Nephron progenitor cell (in vitro differentiated cells): ENCODE data around the gene FUCA2.

Experiments used
- DNase-seq: peaks from one replicate; pipeline ENCODE4 v3.0.0; 2021
- H3K27ac Mint-ChIP-seq: 2 replicates; pipeline ENCODE4 v1.8.0; 2021; ENCODE audit warnings: mild to moderate bottlenecking, moderate library complexity, mixed read lengths
- H3K27me3 Mint-ChIP-seq: 2 replicates; pipeline ENCODE4 v1.8.0; 2021; ENCODE audit warnings: mild to moderate bottlenecking, low read depth, mixed read lengths; ENCODE audit not compliant: poor library complexity
- H3K36me3 Mint-ChIP-seq: 2 replicates; pipeline ENCODE4 v1.8.0; 2021; ENCODE audit warnings: low read depth, mixed read lengths
- H3K4me1 Mint-ChIP-seq: 2 replicates; pipeline ENCODE4 v1.8.0; 2021; ENCODE audit warnings: mixed read lengths
- H3K4me3 Mint-ChIP-seq: 2 replicates; pipeline ENCODE4 v1.8.0; 2021; ENCODE audit warnings: mild to moderate bottlenecking, moderate library complexity, mixed read lengths
- H3K9me3 Mint-ChIP-seq: 2 replicates; pipeline ENCODE4 v1.8.0; 2021; ENCODE audit warnings: mild to moderate bottlenecking, moderate library complexity, mixed read lengths
- TF ChIP-seq, protein P1 (sequence below): fragments of 200-600 bp; sonication (generic); IDR thresholded peaks from 2 replicates; pipeline ENCODE4 v1.5.0; 2021; ENCODE audit warnings: antibody characterized with exemption

The FUCA2 gene

DNA sequence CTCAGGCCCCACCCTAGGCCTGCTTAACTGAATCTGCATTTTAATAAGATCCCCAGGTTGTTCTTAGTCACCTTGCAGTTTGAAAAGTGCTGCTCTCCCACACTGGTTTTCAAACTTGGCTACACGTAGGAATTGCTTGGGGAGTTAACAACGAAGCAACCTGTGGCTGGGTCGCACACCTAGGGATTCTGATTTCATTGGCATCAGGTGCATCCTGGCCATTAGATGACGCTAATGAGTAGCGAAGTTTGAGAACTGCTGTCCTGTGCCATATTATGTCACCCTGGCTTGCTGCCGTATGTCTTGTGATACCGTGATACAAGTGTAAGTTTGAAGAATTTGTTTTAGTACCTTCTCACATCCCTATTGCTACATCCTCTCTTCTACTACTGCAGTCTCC, 28.2 kb upstream of the FUCA2 start:
- peaks cover 29% of the 10 kb centered on the region for H3K27me3 Mint-ChIP-seq
- H3K4me1 Mint-ChIP-seq, result peaks cover 29% of the 10 kb centered on the region
- no peaks in the 10 kb centered on the region for H3K9me3 Mint-ChIP-seq
- TF ChIP-seq, protein P1, sequence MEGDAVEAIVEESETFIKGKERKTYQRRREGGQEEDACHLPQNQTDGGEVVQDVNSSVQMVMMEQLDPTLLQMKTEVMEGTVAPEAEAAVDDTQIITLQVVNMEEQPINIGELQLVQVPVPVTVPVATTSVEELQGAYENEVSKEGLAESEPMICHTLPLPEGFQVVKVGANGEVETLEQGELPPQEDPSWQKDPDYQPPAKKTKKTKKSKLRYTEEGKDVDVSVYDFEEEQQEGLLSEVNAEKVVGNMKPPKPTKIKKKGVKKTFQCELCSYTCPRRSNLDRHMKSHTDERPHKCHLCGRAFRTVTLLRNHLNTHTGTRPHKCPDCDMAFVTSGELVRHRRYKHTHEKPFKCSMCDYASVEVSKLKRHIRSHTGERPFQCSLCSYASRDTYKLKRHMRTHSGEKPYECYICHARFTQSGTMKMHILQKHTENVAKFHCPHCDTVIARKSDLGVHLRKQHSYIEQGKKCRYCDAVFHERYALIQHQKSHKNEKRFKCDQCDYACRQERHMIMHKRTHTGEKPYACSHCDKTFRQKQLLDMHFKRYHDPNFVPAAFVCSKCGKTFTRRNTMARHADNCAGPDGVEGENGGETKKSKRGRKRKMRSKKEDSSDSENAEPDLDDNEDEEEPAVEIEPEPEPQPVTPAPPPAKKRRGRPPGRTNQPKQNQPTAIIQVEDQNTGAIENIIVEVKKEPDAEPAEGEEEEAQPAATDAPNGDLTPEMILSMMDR, result no peak
- no peaks in the 10 kb centered on the region for H3K36me3 Mint-ChIP-seq
- H3K27ac Mint-ChIP-seq, result no peak overlapping the region
- no peak for DNase-seq
- H3K4me3 Mint-ChIP-seq, result no peak overlapping the region

DNA sequence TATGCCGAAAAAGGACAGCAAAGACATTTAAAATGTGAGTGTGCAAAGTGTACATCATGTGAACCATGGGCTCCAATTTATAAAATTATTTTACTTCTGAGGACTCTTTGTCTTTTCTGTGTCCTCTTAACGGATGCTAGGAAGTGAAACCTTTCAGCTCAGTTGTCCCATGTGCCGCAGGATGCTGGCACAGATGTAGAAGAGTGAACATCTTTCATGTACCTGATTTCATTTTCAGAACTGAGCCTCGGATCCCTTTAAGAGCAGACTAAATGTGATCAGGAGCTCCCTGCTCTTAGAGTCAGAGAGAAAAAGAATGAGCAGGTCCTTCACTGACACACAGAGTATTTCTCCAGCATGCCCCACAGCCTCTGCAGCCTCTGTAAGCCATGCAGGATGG, 27.6 kb upstream of the FUCA2 start:
- TF ChIP-seq, protein P1, result no peak
- H3K36me3 Mint-ChIP-seq, result no peaks in the 10 kb centered on the region
- H3K27me3 Mint-ChIP-seq, result peaks cover 33% of the 10 kb centered on the region
- H3K4me1 Mint-ChIP-seq, result peaks cover 29% of the 10 kb centered on the region
- H3K4me3 Mint-ChIP-seq, result no peak overlapping the region
- no peak overlapping the region for H3K27ac Mint-ChIP-seq
- no peaks in the 10 kb centered on the region for H3K9me3 Mint-ChIP-seq
- DNase-seq, result no peak

DNA sequence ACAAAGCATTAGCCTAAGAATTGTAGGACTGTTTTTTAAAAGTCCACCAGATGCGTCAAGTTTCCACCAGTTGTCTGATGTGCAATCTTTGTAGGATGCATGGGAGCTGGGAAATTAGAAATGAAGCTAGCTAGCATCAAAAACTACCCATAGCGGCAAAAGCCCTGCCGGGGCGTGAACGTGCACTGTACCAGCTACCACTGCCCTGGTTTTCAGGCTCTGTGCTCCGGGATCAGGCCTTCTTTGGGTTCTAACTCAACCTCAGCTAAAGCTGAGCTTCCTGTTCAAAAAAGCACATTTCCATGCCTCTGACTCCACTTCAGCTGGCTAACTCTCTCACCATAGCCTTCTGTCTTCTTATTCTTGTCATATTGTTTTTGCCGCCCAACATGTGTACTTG, 26.9 kb upstream of the FUCA2 start:
- DNase-seq, result no peak
- H3K27ac Mint-ChIP-seq, result no peak overlapping the region
- peaks cover 33% of the 10 kb centered on the region for H3K27me3 Mint-ChIP-seq
- peak overlapping the region; percentile 80 for H3K4me3 Mint-ChIP-seq
- no peaks in the 10 kb centered on the region for H3K9me3 Mint-ChIP-seq
- H3K4me1 Mint-ChIP-seq, result peaks cover 23% of the 10 kb centered on the region
- no peaks in the 10 kb centered on the region for H3K36me3 Mint-ChIP-seq
- TF ChIP-seq, protein P1, result no peak

DNA sequence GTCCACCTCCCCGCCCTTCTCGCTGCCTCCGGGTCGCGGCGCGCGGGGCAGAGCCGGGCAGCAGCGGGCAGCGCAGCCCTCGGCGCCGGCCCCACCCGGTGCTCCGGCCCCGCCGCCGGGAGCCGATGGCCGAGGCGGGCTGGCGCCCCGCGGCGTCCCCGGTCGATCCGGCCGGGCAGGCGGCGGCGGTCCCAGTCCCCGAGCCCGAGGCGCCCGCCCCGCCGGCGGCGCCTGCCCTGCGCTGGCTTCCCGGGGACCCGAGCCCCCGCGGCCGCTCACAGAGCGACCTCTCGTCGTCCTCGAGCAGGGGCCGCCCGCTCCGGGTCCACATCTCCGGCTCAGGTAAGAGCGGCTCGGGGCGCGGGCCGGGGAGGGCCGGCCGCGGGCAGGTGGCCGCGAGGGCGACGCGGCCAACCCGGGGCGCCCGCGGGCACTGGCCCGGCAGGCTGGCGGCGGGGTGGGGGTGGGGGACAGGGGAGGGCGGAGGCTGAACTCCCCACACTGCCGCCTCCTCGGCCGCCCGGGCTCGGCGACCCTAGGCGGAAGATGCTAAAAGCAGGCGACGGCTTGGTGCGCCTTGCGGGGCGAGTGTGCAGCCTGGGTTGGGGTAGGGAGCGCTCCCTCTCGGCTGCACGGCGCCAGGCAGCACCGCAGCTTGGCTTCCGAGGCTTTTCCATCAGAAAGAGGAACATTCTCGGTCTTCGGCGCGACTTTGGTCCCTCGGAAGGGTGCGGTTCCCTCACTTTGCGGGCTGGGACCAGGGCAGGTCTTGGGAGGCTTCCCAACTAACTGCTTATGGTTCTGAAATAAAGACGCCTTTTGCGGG, 25.6 kb upstream of the FUCA2 start:
- H3K27ac Mint-ChIP-seq, result no peak overlapping the region
- TF ChIP-seq, protein P1, result peak; percentile 18
- H3K36me3 Mint-ChIP-seq, result no peaks in the 10 kb centered on the region
- H3K9me3 Mint-ChIP-seq, result no peaks in the 10 kb centered on the region
- peak overlapping the region; percentile 82 for H3K4me3 Mint-ChIP-seq
- peaks cover 33% of the 10 kb centered on the region for H3K27me3 Mint-ChIP-seq
- H3K4me1 Mint-ChIP-seq, result peaks cover 20% of the 10 kb centered on the region
- peak; percentile 63 for DNase-seq

DNA sequence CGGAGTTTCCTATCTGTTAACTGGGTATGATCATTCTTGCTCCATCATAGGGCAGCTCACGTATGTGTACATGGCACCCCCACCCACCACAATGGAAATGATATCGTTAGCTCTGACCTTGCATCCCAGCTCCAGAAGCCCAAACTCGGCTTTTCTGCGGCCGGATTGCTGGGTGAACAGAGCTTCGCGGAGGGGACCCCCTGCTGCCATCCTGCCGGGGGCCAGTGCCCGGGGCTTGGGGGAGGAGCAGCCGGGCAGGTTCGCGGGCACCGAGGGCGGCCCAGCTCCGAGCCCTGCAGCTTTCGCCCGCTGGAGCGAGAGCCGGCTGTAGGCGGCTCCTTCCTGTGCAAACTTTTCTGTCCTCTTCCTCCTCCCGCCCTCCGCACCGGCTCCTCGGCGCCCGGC, 24.9 kb upstream of the FUCA2 start:
- H3K36me3 Mint-ChIP-seq, result no peaks in the 10 kb centered on the region
- H3K4me1 Mint-ChIP-seq, result peaks cover 20% of the 10 kb centered on the region
- peak; percentile 12 for DNase-seq
- peaks cover 33% of the 10 kb centered on the region for H3K27me3 Mint-ChIP-seq
- H3K4me3 Mint-ChIP-seq, result peak overlapping the region; percentile 82
- TF ChIP-seq, protein P1, result no peak
- no peak overlapping the region for H3K27ac Mint-ChIP-seq
- no peaks in the 10 kb centered on the region for H3K9me3 Mint-ChIP-seq

DNA sequence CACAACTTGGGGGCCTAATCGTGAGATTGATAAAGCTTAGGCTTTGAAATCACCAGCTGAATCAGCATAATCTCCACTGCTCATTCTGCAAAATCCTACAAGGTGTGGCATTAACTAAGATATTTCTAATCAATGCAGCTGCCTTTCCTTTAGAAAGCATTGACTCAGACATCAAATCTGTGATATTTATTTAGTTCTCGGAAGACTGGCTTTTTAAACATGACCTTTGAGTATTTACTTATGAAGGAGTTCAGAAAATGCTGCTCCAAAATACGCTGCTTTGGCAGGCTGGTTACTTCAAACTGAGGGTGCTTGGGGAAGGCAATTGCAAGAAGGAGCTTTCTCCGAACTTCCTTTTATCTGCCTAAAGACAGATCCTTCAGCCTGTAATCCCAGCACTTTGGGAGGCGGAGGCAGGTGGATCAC, 23.7 kb upstream of the FUCA2 start:
- TF ChIP-seq, protein P1, result no peak
- no peak overlapping the region for H3K4me3 Mint-ChIP-seq
- no peak for DNase-seq
- H3K27me3 Mint-ChIP-seq, result peaks cover 32% of the 10 kb centered on the region
- no peak overlapping the region for H3K27ac Mint-ChIP-seq
- peaks cover 19% of the 10 kb centered on the region for H3K4me1 Mint-ChIP-seq
- H3K36me3 Mint-ChIP-seq, result no peaks in the 10 kb centered on the region
- no peaks in the 10 kb centered on the region for H3K9me3 Mint-ChIP-seq
